ENCODE measurements around the gene KBTBD3.

Gene KBTBD3

GRCh38 chr11:106077609-106078455, 685 bp upstream of the KBTBD3 start, which contains the start of gene AASDHPPT:
Gene AASDHPPT, plus strand, starts transcription at chr11:106077662. Its CDS starts 49 bp downstream, at chr11:106077711.
- no peak for TF ChIP-seq CTCF (IDR thresholded peaks at IDR 0.05; ENCODE audit: low read length, missing control alignments)
- DNase-seq (ENCODE audit: low read depth), result peak; percentile 36
- H3K4me3 ChIP-seq (replicated peaks; ENCODE audit: low read depth, low read length), result peak within 1 kb of the TSS; percentile 98

DNA sequence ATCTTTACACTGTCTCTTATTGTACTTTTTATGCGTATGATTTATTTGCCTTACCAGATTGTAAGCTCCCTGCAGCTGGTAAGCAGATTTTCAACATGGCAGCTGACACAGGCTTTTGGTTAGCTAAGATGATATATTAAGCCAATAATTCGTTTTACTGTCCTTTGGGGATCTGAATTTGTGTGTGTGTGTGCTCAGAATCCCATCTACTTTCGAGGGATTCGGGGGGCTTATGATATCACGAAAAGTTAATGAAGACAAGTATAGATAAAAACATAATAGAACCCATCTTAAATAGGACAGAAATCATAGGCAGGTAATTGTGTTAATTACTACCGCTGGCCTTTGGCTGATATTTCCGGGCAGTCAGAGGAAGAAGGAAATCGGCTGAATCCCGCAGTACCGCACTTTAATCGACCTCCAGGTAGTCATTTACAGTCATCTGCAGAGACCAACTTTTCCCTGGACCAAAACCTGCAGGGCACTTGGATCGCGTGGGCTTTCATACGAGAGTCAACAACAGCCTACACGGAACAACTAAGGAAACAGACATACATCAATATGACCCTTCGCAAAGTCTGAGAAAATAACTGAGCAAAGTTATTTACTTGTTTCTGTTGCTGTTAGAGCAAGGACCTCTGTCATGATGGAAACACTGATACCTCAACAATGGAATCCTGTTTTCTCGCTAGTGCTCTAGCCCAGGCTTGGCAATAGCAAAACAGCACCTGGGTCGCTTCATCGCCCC, 802 bp downstream of the KBTBD3 start:
- H3K4me3 ChIP-seq (replicated peaks; ENCODE audit: low read depth, low read length), result peak overlapping the region; percentile 98
- TF ChIP-seq CTCF (IDR thresholded peaks at IDR 0.05; ENCODE audit: low read length, missing control alignments), result no peak
- no peak for DNase-seq (ENCODE audit: low read depth)

- TF ChIP-seq CTCF (IDR thresholded peaks at IDR 0.05; ENCODE audit: low read length, missing control alignments), result no peak
- no peak for DNase-seq (ENCODE audit: low read depth)
- no peak overlapping the region for H3K4me3 ChIP-seq (replicated peaks; ENCODE audit: low read depth, low read length)
Measured at GRCh38 chr11:106072804-106073203, 4.3 kb downstream of the KBTBD3 start.

DNA sequence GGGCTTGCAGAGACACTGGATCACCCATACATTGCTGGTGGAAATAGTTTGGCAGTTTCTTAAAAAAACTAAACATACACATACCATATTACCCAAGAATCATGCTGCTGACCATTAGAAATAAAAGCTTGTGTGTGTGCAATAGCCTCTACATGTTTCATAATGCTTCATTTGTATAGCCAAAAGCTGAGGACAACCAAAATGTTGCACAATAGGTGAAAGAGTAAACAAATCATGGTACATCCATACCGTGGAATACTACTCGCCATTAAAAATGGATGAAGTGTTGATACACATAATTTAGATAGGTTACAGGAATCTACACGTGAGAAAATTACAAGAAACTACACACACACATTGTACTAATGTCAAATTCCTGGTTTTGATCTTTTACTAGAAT, 6.5 kb downstream of the KBTBD3 start:
- H3K4me3 ChIP-seq (replicated peaks; ENCODE audit: low read depth, low read length), result no peak overlapping the region
- peak; percentile 28 for DNase-seq (ENCODE audit: low read depth)
- no peak for TF ChIP-seq CTCF (IDR thresholded peaks at IDR 0.05; ENCODE audit: low read length, missing control alignments)

GRCh38 chr11:106063009-106063408, 14.1 kb downstream of the KBTBD3 start:
- no peak for TF ChIP-seq CTCF (IDR thresholded peaks at IDR 0.05; ENCODE audit: low read length, missing control alignments)
- no peak overlapping the region for H3K4me3 ChIP-seq (replicated peaks; ENCODE audit: low read depth, low read length)
- no peak for DNase-seq (ENCODE audit: low read depth)

DNA sequence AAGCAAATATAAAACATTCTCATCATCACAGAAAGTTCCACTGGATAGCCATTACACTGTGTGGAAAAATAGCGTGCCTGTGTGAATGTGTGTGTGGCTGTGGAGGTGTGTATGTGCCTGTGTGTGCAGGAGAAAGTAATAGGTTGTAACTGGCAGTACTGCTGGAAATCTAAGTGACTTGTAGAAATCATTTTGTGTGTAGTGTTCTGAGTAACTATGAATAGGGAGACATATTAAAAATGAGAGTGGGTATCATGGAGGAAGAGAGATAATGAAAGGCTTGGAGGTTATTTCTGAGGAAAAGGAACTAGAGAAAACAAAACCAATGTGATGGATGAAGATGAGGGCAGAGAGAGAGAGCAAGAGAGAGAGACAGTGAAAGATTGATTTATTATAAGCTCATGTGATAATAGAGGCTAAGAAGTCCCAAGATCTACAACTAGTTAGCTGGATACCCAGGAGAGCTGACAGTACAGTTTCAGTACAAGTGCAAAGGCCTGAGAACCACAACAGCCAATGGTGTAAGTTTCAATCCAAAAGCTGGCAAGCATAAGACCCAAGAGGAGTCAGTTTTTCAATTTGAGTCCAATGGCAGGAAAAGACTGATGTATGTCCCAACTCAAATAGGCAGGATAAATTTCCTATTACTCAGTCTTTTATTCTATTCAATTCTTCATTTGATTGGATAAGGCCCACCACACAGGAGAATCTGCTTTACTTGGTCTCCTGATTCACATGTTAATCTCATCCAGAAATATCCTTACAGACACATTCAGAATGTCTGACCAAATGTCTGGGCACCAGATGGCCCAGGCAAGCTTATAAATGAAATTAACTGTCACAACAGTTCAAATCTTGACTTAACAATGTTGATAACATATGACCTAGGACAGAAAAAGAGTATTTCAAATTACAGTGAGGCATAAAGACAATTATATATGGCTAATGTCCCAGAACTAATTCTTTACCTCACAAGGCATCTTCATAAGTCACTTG, 14.9 kb downstream of the KBTBD3 start:
- TF ChIP-seq CTCF (IDR thresholded peaks at IDR 0.05; ENCODE audit: low read length, missing control alignments), result no peak
- no peak for DNase-seq (ENCODE audit: low read depth)

More for the DNA sequence above, 14.9 kb downstream of the KBTBD3 start:
- H3K4me3 ChIP-seq (replicated peaks; ENCODE audit: low read depth, low read length), result no peak overlapping the region

Data from fibroblast of pulmonary artery (primary cell).